ENCODE data around the gene NALF2. TPM values are rescaled to one million over a fixed set of nuclear protein-coding genes. Genes with fewer than 3 reads are reported as not detected.

Gene NALF2
- total RNA-seq, 3 donors from 2014 or later: 0.33 to 0.59 TPM; not detected in 1

GRCh38 chrX:69539437-69539836 lies 35.3 kb downstream of the NALF2 start:
- Histone ChIP-seq H3K36me3 (no peaks in the 10 kb centered on the region), H3K4me1 (no peaks in the 10 kb centered on the region), H3K4me3 (no peak overlapping the region), H3K27me3 (peaks cover 0 to 66% of the 10 kb centered on the region in 2 donors), H3K9me3 (no peaks in the 10 kb centered on the region), H3K27ac (no peak overlapping the region)
- intact Hi-C loops (cut with DNase I; ENCODE audit: low total_unique reads): no loop called here
- DNase-seq (ENCODE audit: low spot score in 2 of 2): no peak
- no peak for TF ChIP-seq POLR2A (IDR thresholded peaks at IDR 0.05)

GRCh38 chrX:69541956-69542355 lies 37.8 kb downstream of the NALF2 start:
- Histone ChIP-seq H3K4me1 (no peaks in the 10 kb centered on the region), H3K27ac (no peak overlapping the region), H3K9me3 (peaks cover 4 to 7% of the 10 kb centered on the region in 2 donors), H3K27me3 (peaks cover 0 to 65% of the 10 kb centered on the region in 2 donors), H3K36me3 (no peaks in the 10 kb centered on the region), H3K4me3 (no peak overlapping the region)
- no peak for DNase-seq (ENCODE audit: low spot score in 2 of 2)
- intact Hi-C loops (cut with DNase I; ENCODE audit: low total_unique reads): no loop called here
- TF ChIP-seq POLR2AphosphoS5 (IDR thresholded peaks at IDR 0.05): no peak
- no peak for TF ChIP-seq POLR2A (IDR thresholded peaks at IDR 0.05)
- no peak for TF ChIP-seq CTCF (IDR thresholded peaks at IDR 0.05)

- no peaks in the 10 kb centered on the region for H3K36me3 ChIP-seq
- H3K27me3 ChIP-seq: peaks cover 0 to 62% of the 10 kb centered on the region in 2 donors
- H3K9me3 ChIP-seq: peaks cover 11 to 15% of the 10 kb centered on the region in 2 donors
- TF ChIP-seq POLR2A (IDR thresholded peaks at IDR 0.05): no peak
- no peak for TF ChIP-seq CTCF (IDR thresholded peaks at IDR 0.05)
- no peak for TF ChIP-seq POLR2AphosphoS5 (IDR thresholded peaks at IDR 0.05)
- no peak overlapping the region for H3K27ac ChIP-seq
- no peaks in the 10 kb centered on the region for H3K4me1 ChIP-seq
- no peak for DNase-seq (ENCODE audit: low spot score in 2 of 2)
- intact Hi-C loops (cut with DNase I; ENCODE audit: low total_unique reads): no loop called here
- no peak overlapping the region for H3K4me3 ChIP-seq
These were observed 39.4 kb downstream of the NALF2 start for GRCh38 chrX:69543572-69543971.

- H3K9me3 ChIP-seq: peaks cover 11 to 15% of the 10 kb centered on the region in 2 donors
- no peak for DNase-seq (ENCODE audit: low spot score in 2 of 2)
- peaks cover 0 to 43% of the 10 kb centered on the region in 2 donors for H3K27me3 ChIP-seq
- intact Hi-C loops (cut with DNase I; ENCODE audit: low total_unique reads): no loop called here
- H3K27ac ChIP-seq: no peak overlapping the region
- H3K36me3 ChIP-seq: no peaks in the 10 kb centered on the region
- TF ChIP-seq POLR2A (IDR thresholded peaks at IDR 0.05): no peak
- no peak for TF ChIP-seq POLR2AphosphoS5 (IDR thresholded peaks at IDR 0.05)
- TF ChIP-seq CTCF (IDR thresholded peaks at IDR 0.05): no peak
- H3K4me3 ChIP-seq: no peak overlapping the region
- H3K4me1 ChIP-seq: no peaks in the 10 kb centered on the region
These were observed 42.3 kb downstream of the NALF2 start for GRCh38 chrX:69546417-69546816.

- no peak for TF ChIP-seq POLR2A (IDR thresholded peaks at IDR 0.05)
- no peak for TF ChIP-seq CTCF (IDR thresholded peaks at IDR 0.05)
- TF ChIP-seq POLR2AphosphoS5 (IDR thresholded peaks at IDR 0.05): no peak
- Histone ChIP-seq H3K27me3 (peaks cover 0 to 45% of the 10 kb centered on the region in 2 donors), H3K4me3 (no peak overlapping the region), H3K36me3 (no peaks in the 10 kb centered on the region), H3K4me1 (no peaks in the 10 kb centered on the region), H3K9me3 (peaks cover 11 to 15% of the 10 kb centered on the region in 2 donors), H3K27ac (no peak overlapping the region)
- intact Hi-C loops (cut with DNase I; ENCODE audit: low total_unique reads): no loop called here
- DNase-seq (ENCODE audit: low spot score in 2 of 2): no peak
These were observed 42.9 kb downstream of the NALF2 start for GRCh38 chrX:69546978-69547377.
